ENCODE data around the gene QPRT. TPM values are rescaled to one million over a fixed set of nuclear protein-coding genes. Genes with fewer than 3 reads are reported as not detected.

The QPRT gene
- total and polyA plus RNA-seq, 12 donors, result 3.8 to 34.1 (median 24.6) TPM

DNA sequence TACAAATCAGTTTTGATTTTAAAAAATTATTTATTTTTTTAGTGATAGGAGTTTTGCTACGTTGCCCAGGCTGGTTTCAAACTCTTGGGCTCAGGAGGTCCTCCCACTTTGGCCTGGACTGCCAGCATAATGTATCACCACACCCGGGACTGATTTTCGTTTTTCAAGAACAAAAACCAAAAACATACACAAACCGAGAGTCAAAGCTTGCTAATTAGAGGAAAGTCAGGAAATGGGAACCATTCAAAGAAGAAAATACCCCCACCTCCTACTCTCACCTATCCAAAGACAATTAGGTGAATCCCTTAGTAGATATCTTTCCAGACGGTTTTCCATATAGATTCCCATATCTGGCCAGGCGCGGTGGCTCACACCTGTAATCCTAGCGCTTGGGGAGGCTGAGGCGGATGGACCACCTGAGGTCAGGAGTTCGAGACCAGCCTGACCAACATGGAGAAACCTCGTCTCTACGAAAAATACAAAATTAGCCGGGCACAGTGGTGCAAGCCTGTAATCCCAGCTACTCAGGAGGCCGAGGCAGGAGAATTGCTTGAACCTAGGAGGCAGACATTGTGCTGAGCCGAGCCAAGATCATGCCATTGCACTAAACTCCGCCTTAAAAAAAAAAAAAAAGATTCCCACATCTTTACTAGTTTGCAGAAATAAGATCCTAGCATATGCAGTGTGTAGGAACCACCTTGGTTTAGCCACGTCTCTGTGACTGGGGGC lies 16.8 kb upstream of the QPRT start:
- 85 to 87% methylated on average over 17 of the region's 17 CpGs for WGBS, 2 donors
- H3K27me3 ChIP-seq, result peaks cover 0 to 7% (median 0%) of the 10 kb centered on the region in 7 donors
- no peak for DNase-seq
- peak overlapping the region in 1 of 10 donors; percentile 85 for H3K27ac ChIP-seq
- H3K4me1 ChIP-seq, result peaks cover 0 to 54% (median 0%) of the 10 kb centered on the region in 9 donors
- H3K9me3 ChIP-seq, result no peaks in the 10 kb centered on the region
- H3K36me3 ChIP-seq, result no peaks in the 10 kb centered on the region
- TF ChIP-seq CTCF (IDR thresholded peaks at IDR 0.05), result no peak
- peak overlapping the region in 1 of 10 donors; percentile 58 for H3K4me3 ChIP-seq
- intact Hi-C loops (cut with DNase I), result no loop called here
- no peak for ATAC-seq

DNA sequence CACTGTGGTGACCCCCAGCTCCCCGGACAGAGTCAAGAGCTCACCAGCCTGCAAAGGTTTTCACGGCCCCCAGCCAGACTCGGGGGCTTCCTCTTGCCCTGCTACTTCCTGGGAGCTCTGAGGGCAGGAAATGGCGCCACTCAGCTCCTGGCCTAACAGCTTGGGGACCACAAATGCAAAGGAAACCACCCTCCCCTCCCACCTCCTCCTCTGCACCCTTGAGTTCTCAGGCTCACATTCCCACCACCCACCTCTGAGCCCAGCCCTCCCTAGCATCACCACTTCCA lies 16.3 kb upstream of the QPRT start:
- Histone ChIP-seq H3K4me1 (peaks cover 0 to 56% (median 0%) of the 10 kb centered on the region in 9 donors), H3K36me3 (no peaks in the 10 kb centered on the region), H3K27me3 (peaks cover 0 to 7% (median 0%) of the 10 kb centered on the region in 7 donors), H3K9me3 (no peaks in the 10 kb centered on the region), H3K4me3 (peak overlapping the region in 2 of 10 donors; percentile 0 to 58), H3K27ac (peak overlapping the region in 1 of 10 donors; percentile 85)
- WGBS, 2 donors, result 55 to 61% methylated on average over 4 of the region's 4 CpGs
- TF ChIP-seq CTCF (IDR thresholded peaks at IDR 0.05), result no peak
- intact Hi-C loops (cut with DNase I), result no loop called here
- DNase-seq, result no peak
- peak in 1 of 8 donors; percentile 20 for ATAC-seq

GRCh38 chr16:29663016-29663806 lies 15.8 kb upstream of the QPRT start, which contains the start of gene SPN:
SPN (plus strand) TSS chr16:29663247; CDS start chr16:29663729, 482 bp downstream.
- intact Hi-C loops (cut with DNase I), result no loop called here
- Histone ChIP-seq H3K4me1 (peaks cover 0 to 56% (median 0%) of the 10 kb centered on the region in 9 donors), H3K36me3 (no peaks in the 10 kb centered on the region), H3K27ac (peak within 1 kb of the TSS in 1 of 10 donors; percentile 85), H3K27me3 (peaks cover 0 to 7% (median 0%) of the 10 kb centered on the region in 7 donors), H3K9me3 (no peaks in the 10 kb centered on the region), H3K4me3 (peak within 1 kb of the TSS in 6 of 10 donors; percentile 0 to 58 (median 18))
- 57 to 63% methylated on average over 18 of the region's 18 CpGs for WGBS, 2 donors
- no peak for TF ChIP-seq CTCF (IDR thresholded peaks at IDR 0.05)
- ATAC-seq (peak in 2 of 8 donors; percentile 16 to 42), DNase-seq (no peak)

DNA sequence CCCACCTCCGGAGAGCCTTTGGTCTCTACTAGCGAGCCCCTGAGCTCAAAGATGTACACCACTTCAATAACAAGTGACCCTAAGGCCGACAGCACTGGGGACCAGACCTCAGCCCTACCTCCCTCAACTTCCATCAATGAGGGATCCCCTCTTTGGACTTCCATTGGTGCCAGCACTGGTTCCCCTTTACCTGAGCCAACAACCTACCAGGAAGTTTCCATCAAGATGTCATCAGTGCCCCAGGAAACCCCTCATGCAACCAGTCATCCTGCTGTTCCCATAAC lies 15.2 kb upstream of the QPRT start:
- H3K36me3 ChIP-seq, result no peaks in the 10 kb centered on the region
- DNase-seq, result no peak
- no peak for TF ChIP-seq CTCF (IDR thresholded peaks at IDR 0.05)
- peak in 1 of 8 donors; percentile 11 for ATAC-seq
- H3K27me3 ChIP-seq, result peaks cover 0 to 7% (median 0%) of the 10 kb centered on the region in 7 donors
- H3K4me1 ChIP-seq, result peaks cover 0 to 56% (median 0%) of the 10 kb centered on the region in 9 donors
- no peaks in the 10 kb centered on the region for H3K9me3 ChIP-seq
- peak overlapping the region in 5 of 10 donors; percentile 0 to 58 (median 20) for H3K4me3 ChIP-seq
- 69 to 91% methylated on average over 3 of the region's 3 CpGs for WGBS, 2 donors
- H3K27ac ChIP-seq, result peak overlapping the region in 1 of 10 donors; percentile 85
- intact Hi-C loops (cut with DNase I), result no loop called here

Data from heart right ventricle (tissue), 16 donors.